ENCODE results near the gene UPP2. TPM values are rescaled to one million over a fixed set of nuclear protein-coding genes. Genes with fewer than 3 reads are reported as not detected.

The UPP2 gene
- total and polyA plus RNA-seq, 2 of the 13 experiments (the other 11 are each of a cell fraction or from before 2014, with no cell fraction given) = 0.07 to 0.28 TPM

DNA sequence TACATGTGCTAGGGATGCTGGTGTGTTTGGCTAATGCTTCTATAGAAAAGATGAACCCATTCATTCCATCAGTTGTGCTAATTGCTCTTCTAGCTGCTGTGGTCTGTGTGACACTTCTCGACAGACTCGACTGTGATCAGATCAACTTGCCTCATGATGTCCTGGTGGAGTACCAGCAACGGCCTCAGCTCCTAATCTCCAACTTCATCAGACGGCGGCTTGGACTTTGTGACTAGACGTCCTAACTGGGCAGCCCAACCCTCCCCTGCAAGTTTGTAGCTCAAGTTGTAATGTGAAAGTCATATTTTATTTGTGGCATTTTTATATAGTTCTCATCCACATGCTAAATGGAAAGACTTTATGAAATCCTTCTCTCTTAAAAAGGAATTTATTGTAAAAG is 33.0 kb downstream of the UPP2 start (continued):
- TF ChIP-seq, protein P1, sequence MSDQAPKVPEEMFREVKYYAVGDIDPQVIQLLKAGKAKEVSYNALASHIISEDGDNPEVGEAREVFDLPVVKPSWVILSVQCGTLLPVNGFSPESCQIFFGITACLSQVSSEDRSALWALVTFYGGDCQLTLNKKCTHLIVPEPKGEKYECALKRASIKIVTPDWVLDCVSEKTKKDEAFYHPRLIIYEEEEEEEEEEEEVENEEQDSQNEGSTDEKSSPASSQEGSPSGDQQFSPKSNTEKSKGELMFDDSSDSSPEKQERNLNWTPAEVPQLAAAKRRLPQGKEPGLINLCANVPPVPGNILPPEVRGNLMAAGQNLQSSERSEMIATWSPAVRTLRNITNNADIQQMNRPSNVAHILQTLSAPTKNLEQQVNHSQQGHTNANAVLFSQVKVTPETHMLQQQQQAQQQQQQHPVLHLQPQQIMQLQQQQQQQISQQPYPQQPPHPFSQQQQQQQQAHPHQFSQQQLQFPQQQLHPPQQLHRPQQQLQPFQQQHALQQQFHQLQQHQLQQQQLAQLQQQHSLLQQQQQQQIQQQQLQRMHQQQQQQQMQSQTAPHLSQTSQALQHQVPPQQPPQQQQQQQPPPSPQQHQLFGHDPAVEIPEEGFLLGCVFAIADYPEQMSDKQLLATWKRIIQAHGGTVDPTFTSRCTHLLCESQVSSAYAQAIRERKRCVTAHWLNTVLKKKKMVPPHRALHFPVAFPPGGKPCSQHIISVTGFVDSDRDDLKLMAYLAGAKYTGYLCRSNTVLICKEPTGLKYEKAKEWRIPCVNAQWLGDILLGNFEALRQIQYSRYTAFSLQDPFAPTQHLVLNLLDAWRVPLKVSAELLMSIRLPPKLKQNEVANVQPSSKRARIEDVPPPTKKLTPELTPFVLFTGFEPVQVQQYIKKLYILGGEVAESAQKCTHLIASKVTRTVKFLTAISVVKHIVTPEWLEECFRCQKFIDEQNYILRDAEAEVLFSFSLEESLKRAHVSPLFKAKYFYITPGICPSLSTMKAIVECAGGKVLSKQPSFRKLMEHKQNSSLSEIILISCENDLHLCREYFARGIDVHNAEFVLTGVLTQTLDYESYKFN (CRISPR knock-in tag; conservative IDR thresholded peaks at IDR 0.05) = peak; percentile 33
- TF ChIP-seq ZNF326 (CRISPR knock-in tag; IDR thresholded peaks at IDR 0.05; ENCODE audit: borderline replicate concordance) (no peak), MYC (CRISPR knock-in tag; IDR thresholded peaks at IDR 0.05; ENCODE audit: borderline replicate concordance) (no peak), ISX (CRISPR knock-in tag; conservative IDR thresholded peaks at IDR 0.05) (no peak), KDM2A (CRISPR knock-in tag; IDR thresholded peaks at IDR 0.05; ENCODE audit: borderline replicate concordance, low read depth) (peak; percentile 28; the same call in 1 of the 2 replicates), ISL2 (CRISPR knock-in tag; IDR thresholded peaks at IDR 0.05) (no peak), MEIS1 (CRISPR knock-in tag; IDR thresholded peaks at IDR 0.05; ENCODE audit: borderline replicate concordance) (no peak), WIZ (CRISPR knock-in tag; IDR thresholded peaks at IDR 0.05) (no peak; the same call in 1 of the 2 replicates), ZNF382 (CRISPR knock-in tag; IDR thresholded peaks at IDR 0.05; ENCODE audit: borderline replicate concordance) (no peak), ZNF709 (CRISPR knock-in tag; IDR thresholded peaks at IDR 0.05) (no peak), FOSL2 (CRISPR knock-in tag; IDR thresholded peaks at IDR 0.05) (peak; percentile 50), ZNF670 (CRISPR knock-in tag; IDR thresholded peaks at IDR 0.05; ENCODE audit: borderline replicate concordance) (0 out of 2 replicates have a peak, but pooled peaks have one; percentile 53)
- TF ChIP-seq, protein P2, sequence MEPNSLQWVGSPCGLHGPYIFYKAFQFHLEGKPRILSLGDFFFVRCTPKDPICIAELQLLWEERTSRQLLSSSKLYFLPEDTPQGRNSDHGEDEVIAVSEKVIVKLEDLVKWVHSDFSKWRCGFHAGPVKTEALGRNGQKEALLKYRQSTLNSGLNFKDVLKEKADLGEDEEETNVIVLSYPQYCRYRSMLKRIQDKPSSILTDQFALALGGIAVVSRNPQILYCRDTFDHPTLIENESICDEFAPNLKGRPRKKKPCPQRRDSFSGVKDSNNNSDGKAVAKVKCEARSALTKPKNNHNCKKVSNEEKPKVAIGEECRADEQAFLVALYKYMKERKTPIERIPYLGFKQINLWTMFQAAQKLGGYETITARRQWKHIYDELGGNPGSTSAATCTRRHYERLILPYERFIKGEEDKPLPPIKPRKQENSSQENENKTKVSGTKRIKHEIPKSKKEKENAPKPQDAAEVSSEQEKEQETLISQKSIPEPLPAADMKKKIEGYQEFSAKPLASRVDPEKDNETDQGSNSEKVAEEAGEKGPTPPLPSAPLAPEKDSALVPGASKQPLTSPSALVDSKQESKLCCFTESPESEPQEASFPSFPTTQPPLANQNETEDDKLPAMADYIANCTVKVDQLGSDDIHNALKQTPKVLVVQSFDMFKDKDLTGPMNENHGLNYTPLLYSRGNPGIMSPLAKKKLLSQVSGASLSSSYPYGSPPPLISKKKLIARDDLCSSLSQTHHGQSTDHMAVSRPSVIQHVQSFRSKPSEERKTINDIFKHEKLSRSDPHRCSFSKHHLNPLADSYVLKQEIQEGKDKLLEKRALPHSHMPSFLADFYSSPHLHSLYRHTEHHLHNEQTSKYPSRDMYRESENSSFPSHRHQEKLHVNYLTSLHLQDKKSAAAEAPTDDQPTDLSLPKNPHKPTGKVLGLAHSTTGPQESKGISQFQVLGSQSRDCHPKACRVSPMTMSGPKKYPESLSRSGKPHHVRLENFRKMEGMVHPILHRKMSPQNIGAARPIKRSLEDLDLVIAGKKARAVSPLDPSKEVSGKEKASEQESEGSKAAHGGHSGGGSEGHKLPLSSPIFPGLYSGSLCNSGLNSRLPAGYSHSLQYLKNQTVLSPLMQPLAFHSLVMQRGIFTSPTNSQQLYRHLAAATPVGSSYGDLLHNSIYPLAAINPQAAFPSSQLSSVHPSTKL (CRISPR knock-in tag; IDR thresholded peaks at IDR 0.05) = peak; percentile 60
- TF ChIP-seq, protein P3, sequence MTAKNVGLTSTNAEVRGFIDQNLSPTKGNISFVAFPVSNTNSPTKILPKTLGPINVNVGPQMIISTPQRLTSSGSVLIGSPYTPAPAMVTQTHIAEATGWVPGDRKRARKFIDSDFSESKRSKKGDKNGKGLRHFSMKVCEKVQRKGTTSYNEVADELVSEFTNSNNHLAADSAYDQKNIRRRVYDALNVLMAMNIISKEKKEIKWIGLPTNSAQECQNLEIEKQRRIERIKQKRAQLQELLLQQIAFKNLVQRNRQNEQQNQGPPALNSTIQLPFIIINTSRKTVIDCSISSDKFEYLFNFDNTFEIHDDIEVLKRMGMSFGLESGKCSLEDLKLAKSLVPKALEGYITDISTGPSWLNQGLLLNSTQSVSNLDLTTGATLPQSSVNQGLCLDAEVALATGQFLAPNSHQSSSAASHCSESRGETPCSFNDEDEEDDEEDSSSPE (CRISPR knock-in tag; IDR thresholded peaks at IDR 0.05) = no peak
- TF ChIP-seq, protein P4, sequence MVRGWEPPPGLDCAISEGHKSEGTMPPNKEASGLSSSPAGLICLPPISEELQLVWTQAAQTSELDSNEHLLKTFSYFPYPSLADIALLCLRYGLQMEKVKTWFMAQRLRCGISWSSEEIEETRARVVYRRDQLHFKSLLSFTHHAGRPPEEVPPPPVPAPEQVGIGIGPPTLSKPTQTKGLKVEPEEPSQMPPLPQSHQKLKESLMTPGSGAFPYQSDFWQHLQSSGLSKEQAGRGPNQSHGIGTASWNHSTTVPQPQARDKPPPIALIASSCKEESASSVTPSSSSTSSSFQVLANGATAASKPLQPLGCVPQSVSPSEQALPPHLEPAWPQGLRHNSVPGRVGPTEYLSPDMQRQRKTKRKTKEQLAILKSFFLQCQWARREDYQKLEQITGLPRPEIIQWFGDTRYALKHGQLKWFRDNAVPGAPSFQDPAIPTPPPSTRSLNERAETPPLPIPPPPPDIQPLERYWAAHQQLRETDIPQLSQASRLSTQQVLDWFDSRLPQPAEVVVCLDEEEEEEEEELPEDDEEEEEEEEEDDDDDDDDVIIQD (CRISPR knock-in tag; IDR thresholded peaks at IDR 0.05; ENCODE audit: low read depth) = peak; percentile 75; the same call in 1 of the 2 replicates
- TF ChIP-seq, protein P5, sequence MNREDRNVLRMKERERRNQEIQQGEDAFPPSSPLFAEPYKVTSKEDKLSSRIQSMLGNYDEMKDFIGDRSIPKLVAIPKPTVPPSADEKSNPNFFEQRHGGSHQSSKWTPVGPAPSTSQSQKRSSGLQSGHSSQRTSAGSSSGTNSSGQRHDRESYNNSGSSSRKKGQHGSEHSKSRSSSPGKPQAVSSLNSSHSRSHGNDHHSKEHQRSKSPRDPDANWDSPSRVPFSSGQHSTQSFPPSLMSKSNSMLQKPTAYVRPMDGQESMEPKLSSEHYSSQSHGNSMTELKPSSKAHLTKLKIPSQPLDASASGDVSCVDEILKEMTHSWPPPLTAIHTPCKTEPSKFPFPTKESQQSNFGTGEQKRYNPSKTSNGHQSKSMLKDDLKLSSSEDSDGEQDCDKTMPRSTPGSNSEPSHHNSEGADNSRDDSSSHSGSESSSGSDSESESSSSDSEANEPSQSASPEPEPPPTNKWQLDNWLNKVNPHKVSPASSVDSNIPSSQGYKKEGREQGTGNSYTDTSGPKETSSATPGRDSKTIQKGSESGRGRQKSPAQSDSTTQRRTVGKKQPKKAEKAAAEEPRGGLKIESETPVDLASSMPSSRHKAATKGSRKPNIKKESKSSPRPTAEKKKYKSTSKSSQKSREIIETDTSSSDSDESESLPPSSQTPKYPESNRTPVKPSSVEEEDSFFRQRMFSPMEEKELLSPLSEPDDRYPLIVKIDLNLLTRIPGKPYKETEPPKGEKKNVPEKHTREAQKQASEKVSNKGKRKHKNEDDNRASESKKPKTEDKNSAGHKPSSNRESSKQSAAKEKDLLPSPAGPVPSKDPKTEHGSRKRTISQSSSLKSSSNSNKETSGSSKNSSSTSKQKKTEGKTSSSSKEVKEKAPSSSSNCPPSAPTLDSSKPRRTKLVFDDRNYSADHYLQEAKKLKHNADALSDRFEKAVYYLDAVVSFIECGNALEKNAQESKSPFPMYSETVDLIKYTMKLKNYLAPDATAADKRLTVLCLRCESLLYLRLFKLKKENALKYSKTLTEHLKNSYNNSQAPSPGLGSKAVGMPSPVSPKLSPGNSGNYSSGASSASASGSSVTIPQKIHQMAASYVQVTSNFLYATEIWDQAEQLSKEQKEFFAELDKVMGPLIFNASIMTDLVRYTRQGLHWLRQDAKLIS (CRISPR knock-in tag; IDR thresholded peaks at IDR 0.05) = no peak
